Heart right ventricle (tissue), 16 donors: ENCODE results near the gene TEC. TPM values are rescaled to one million over a fixed set of nuclear protein-coding genes. Genes with fewer than 3 reads are reported as not detected.

ENCODE experiments used
- ATAC-seq, 8 donors: fragments of 200-7000 bp; cut with Tn5 transposase; one replicate each; pipeline ENCODE4 v1.9.1; 2020; ENCODE audit warnings: mild to moderate bottlenecking in 8 of 8, moderate library complexity in 8 of 8, moderate number of reproducible peaks in 1 of 8
- DNase-seq, 2 donors: peaks; one replicate each; pipeline ENCODE4 v3.0.0-alpha.2; 2020
- H3K27ac ChIP-seq, 10 donors: fragments of 200-600 bp; sonication (generic) in 2 of 10; one replicate each; pipeline versions ENCODE4 v1.5.0 to v1.8.0; 2020 to 2022; ENCODE audit warnings: mild to moderate bottlenecking in 3 of 10
- H3K27me3 ChIP-seq, 7 donors: fragments of 200-600 bp; one replicate each; pipeline ENCODE4 v1.8.0; 2021 to 2022; ENCODE audit warnings: mild to moderate bottlenecking in 2 of 7
- H3K36me3 ChIP-seq, 9 donors: fragments of 200-600 bp; sonication (generic) in 1 of 9; one replicate each; pipeline versions ENCODE4 v1.5.0 to v1.8.0; 2020 to 2022; ENCODE audit warnings: mild to moderate bottlenecking in 2 of 9
- H3K4me1 ChIP-seq, 9 donors: fragments of 200-600 bp; sonication (generic) in 1 of 9; one replicate each; pipeline versions ENCODE4 v1.5.0 to v1.8.0; 2020 to 2022; ENCODE audit warnings: mild to moderate bottlenecking in 4 of 9
- H3K4me3 ChIP-seq, 10 donors: fragments of 200-600 bp; sonication (generic) in 2 of 10; one replicate each; pipeline versions ENCODE4 v1.5.0 to v1.8.0; 2020 to 2022; ENCODE audit warnings: mild to moderate bottlenecking in 7 of 10, moderate library complexity in 2 of 10
- H3K9me3 ChIP-seq, 11 donors: fragments of 200-600 bp in 10 of 11; sonication (generic) in 2 of 11; one replicate each; pipeline versions ENCODE4 v1.5.0 to v1.8.0; 2013 to 2022; ENCODE audit warnings: mild to moderate bottlenecking in 2 of 11, control low read depth in 1 of 11, moderate library complexity in 1 of 11
- CTCF ChIP-seq, 9 donors: fragments of 200-600 bp; sonication (generic) in 2 of 9; IDR thresholded peaks; one replicate each; pipeline versions ENCODE4 v1.5.0 to v1.8.0; 2021 to 2022; ENCODE audit warnings: antibody characterized with exemption in 9 of 9, mild to moderate bottlenecking in 5 of 9, moderate library complexity in 1 of 9
- WGBS, 2 donors: extraction: QIAGEN DNeasy Blood & Tissue Kit; methylation state at CpG; one replicate each; pipeline ENCODE4 v1.1.7; 2013; ENCODE audit warnings: inconsistent platforms in 1 of 2; 5-methylcytosine and 5-hydroxymethylcytosine counted together
- intact Hi-C, 10 donors: fragments of 100-400 bp; cut with DNase I; formaldehyde crosslinking; loops; one replicate each; pipeline versions ENCODE4 v1.11.1 to v1.14.2; 2022
- polyA plus RNA-seq, 2 donors: library from polyadenylated mRNA; stranded (reverse); fragments of 200-250 nt; gene quantifications; one replicate each; pipeline ENCODE4 v1.2.3, GENCODE V29; 2013
- total RNA-seq, 10 donors: library from RNA; stranded (reverse); fragmentation: NEBNext Ultra II Directional in 3 of 10; extraction: Animal tissue kit (Norgen Biotek cat#: 25700) in 3 of 10; gene quantifications; one replicate each; pipeline versions ENCODE4 v1.2.1 to v1.2.4, GENCODE V29; 2021 to 2023
- donor health status: Arrhythmogenic right ventricular cardiomyopathy.
- donor health status: ischemic (EF 13 %, LVEDD 7.1; RV severe dilation, severe dysfunction).
- donor health status: healthy with polysubstance abuse.
- donor health status: DM: no; HTN: yes; CAD: no.
- donor health status: DM: no; HTN: no; CAD: no.
- donor health status: ischemic (EF 25% LVEDD 6.9; RV normal size, moderate dysfunction).
- donor health status: ischemic (EF 25% LVEDD 5.7; RV mildly dilated, moderate dysfunction).
- donor health status: healthy.
- donor health status: DM: yes; HTN: yes; CAD: no.
- donor health status: Ischemic cardiomyopathy.
- donor health status: ischemic (EF 35%, LVEDD 5.7; RV mildly dilated, moderate dysfunction).
- donor health status: nonischemic (EF 11% LVEDD 7.7; RV severe dilation, severe dysfunction).
- donor health status: DM: yes; HTN: yes; CAD: no.
- donor health status: PGD.
- donor health status: ischemic (EF 29% LVEDD 5.4; RV normal size, mild dysfunction).
- donor health status: nonischemic (EF 23%, LVEDD 6.1; RV moderate dilation, normal function).

TEC gene
- total and polyA plus RNA-seq, 12 donors: 1.0 to 3.6 (median 2.2) TPM

- Histone ChIP-seq H3K4me1 (no peaks in the 10 kb centered on the region), H3K27ac (no peak overlapping the region), H3K4me3 (peak overlapping the region in 1 of 10 donors; percentile 2), H3K36me3 (no peaks in the 10 kb centered on the region), H3K9me3 (no peaks in the 10 kb centered on the region), H3K27me3 (no peaks in the 10 kb centered on the region)
- DNase-seq (no peak), ATAC-seq (no peak)
- TF ChIP-seq CTCF (IDR thresholded peaks at IDR 0.05): no peak
- WGBS, 2 donors: 84 to 88% methylated on average over 8 of the region's 8 CpGs
- intact Hi-C loops: no loop called here
Measured at GRCh38 chr4:48112017-48112667, 157.5 kb downstream of the TEC start.

GRCh38 chr4:48110452-48110978 is 159.1 kb downstream of the TEC start:
- TF ChIP-seq CTCF (IDR thresholded peaks at IDR 0.05): no peak
- intact Hi-C loops: no loop called here
- WGBS, 2 donors: 84 to 90% methylated on average over 1 of the region's 1 CpG
- Histone ChIP-seq H3K27ac (no peak overlapping the region), H3K36me3 (no peaks in the 10 kb centered on the region), H3K4me3 (no peak overlapping the region), H3K27me3 (no peaks in the 10 kb centered on the region), H3K4me1 (no peaks in the 10 kb centered on the region), H3K9me3 (no peaks in the 10 kb centered on the region)
- DNase-seq (no peak), ATAC-seq (no peak)

- no peaks in the 10 kb centered on the region for H3K27me3 ChIP-seq
- intact Hi-C loops: no loop called here
- peak in 7 of 9 donors; percentile 30 to 58 (median 41) for TF ChIP-seq CTCF (IDR thresholded peaks at IDR 0.05)
- DNase-seq (no peak), ATAC-seq (no peak)
- 66 to 67% methylated on average over 5 of the region's 5 CpGs for WGBS, 2 donors
- no peaks in the 10 kb centered on the region for H3K4me1 ChIP-seq
- no peaks in the 10 kb centered on the region for H3K9me3 ChIP-seq
- H3K27ac ChIP-seq: no peak overlapping the region
- H3K4me3 ChIP-seq: no peak overlapping the region
- no peaks in the 10 kb centered on the region for H3K36me3 ChIP-seq
Measured at GRCh38 chr4:48109413-48110263, 160.0 kb downstream of the TEC start.

- ATAC-seq (no peak), DNase-seq (no peak)
- Histone ChIP-seq H3K4me1 (no peaks in the 10 kb centered on the region), H3K27ac (no peak overlapping the region), H3K27me3 (no peaks in the 10 kb centered on the region), H3K4me3 (no peak overlapping the region), H3K36me3 (no peaks in the 10 kb centered on the region), H3K9me3 (no peaks in the 10 kb centered on the region)
- 94 to 95% methylated on average over 2 of the region's 2 CpGs for WGBS, 2 donors
- no peak for TF ChIP-seq CTCF (IDR thresholded peaks at IDR 0.05)
- intact Hi-C loops: no loop called here
Measured at GRCh38 chr4:48108309-48109073, 161.1 kb downstream of the TEC start.
